ENCODE results near the gene LINGO4.
"Not testable (repeated sequence)": the region's sequence is repeated elsewhere in the genome, so short reads cannot be mapped to it uniquely, and the experiment has no call there.

DNA sequence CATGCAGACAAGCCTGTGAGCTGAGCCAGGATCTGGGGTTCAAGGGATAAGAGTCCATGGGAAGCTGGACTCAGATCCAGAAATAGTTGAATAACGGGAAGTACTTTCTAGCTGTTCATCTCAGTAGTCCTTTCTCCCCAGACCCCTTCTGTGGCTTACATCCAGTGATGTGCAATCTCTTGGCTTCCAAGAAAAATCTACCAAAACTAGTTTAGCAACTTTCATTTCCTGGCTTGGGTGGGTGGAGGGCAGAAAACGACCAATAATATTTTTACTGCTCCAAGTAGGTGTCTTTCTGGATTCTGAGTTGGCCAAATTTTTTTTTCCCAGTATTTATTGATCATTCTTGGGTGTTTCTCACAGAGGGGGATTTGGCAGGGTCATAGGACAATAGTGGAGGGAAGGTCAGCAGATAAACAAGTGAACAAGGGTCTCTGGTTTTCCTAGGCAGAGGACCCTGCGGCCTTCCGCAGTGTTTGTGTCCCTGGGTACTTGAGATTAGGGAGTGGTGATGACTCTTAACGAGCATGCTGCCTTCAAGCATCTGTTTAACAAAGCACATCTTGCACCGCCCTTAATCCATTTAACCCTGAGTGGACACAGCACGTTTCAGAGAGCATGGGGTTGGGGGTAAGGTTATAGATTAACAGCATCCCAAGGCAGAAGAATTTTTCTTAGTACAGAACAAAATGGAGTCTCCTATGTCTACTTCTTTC, 36.7 kb downstream of the LINGO4 start:
- not testable (repeated sequence) for TF ChIP-seq EZH2 (IDR thresholded peaks at IDR 0.05; ENCODE audit: low read depth)
- TF ChIP-seq, protein P1, sequence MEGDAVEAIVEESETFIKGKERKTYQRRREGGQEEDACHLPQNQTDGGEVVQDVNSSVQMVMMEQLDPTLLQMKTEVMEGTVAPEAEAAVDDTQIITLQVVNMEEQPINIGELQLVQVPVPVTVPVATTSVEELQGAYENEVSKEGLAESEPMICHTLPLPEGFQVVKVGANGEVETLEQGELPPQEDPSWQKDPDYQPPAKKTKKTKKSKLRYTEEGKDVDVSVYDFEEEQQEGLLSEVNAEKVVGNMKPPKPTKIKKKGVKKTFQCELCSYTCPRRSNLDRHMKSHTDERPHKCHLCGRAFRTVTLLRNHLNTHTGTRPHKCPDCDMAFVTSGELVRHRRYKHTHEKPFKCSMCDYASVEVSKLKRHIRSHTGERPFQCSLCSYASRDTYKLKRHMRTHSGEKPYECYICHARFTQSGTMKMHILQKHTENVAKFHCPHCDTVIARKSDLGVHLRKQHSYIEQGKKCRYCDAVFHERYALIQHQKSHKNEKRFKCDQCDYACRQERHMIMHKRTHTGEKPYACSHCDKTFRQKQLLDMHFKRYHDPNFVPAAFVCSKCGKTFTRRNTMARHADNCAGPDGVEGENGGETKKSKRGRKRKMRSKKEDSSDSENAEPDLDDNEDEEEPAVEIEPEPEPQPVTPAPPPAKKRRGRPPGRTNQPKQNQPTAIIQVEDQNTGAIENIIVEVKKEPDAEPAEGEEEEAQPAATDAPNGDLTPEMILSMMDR (conservative IDR thresholded peaks at IDR 0.05) = not testable (repeated sequence)
